Endothelial cell of umbilical vein (primary cell): ENCODE data around the gene DYNC1H1.

Experiments
- CTCF ChIP-seq, 2 donors: IDR thresholded peaks; 1 replicate in 1 of 2; 2 replicates in 1 of 2; pipeline ENCODE4 v1.5.1; 2011; ENCODE audit warnings: low read length in 2 of 2, mild to moderate bottlenecking in 2 of 2, moderate library complexity in 2 of 2, control low read depth in 1 of 2, inconsistent platforms in 1 of 2, low read depth in 1 of 2; ENCODE audit not compliant: insufficient read depth in 1 of 2; ENCODE audit errors: extremely low read depth in 1 of 2
- EZH2 ChIP-seq: IDR thresholded peaks from 2 replicates; pipeline ENCODE4 v1.6.1; 2012; ENCODE audit warnings: borderline replicate concordance, low read depth, mild to moderate bottlenecking, moderate library complexity, low read length, inconsistent platforms; ENCODE audit not compliant: severe bottlenecking
- FOS ChIP-seq: IDR thresholded peaks from 2 replicates; pipeline ENCODE4 v1.6.1; 2011; ENCODE audit warnings: mild to moderate bottlenecking, low read length, moderate library complexity, borderline replicate concordance; ENCODE audit not compliant: insufficient read depth
- POLR2A ChIP-seq: IDR thresholded peaks from 2 replicates; pipeline ENCODE4 v1.6.1; 2012; ENCODE audit warnings: low read depth, mild to moderate bottlenecking, control low read depth, low read length

- TF ChIP-seq CTCF (IDR thresholded peaks at IDR 0.05; ENCODE audit: extremely low read depth in 1 of 2, insufficient read depth in 1 of 2, low read depth in 1 of 2, low read length in 2 of 2) (no peak), EZH2 (no peak), POLR2A (no peak), FOS (no peak)
Observed at GRCh38 chr14:101965770-101966722, 1.7 kb downstream of the DYNC1H1 start.
